Measurements from ENCODE around the gene GPS1. TPM values are rescaled to one million over a fixed set of nuclear protein-coding genes. Genes with fewer than 3 reads are reported as not detected.

The GPS1 gene
- total and polyA plus RNA-seq, 10 of the 15 experiments (the other 5 are each of a cell fraction or from before 2014, with no cell fraction given), result 2.2 to 146 (median 77.7) TPM

- TF ChIP-seq CEBPZ (IDR thresholded peaks at IDR 0.05; ENCODE audit: low read depth, low read length) (no peak), CBX3 (IDR thresholded peaks at IDR 0.05; ENCODE audit: borderline replicate concordance, low read depth) (no peak), RBBP5 (conservative IDR thresholded peaks at IDR 0.05) (no peak), BCL11A (IDR thresholded peaks at IDR 0.05; ENCODE audit: low read depth, low read length) (0 out of 2 replicates have a peak, but pooled peaks have one; percentile 14), KAT2A (conservative IDR thresholded peaks at IDR 0.05; ENCODE audit: control insufficient read depth, low read depth, low read length) (no peak)
Observed at GRCh38 chr17:82065638-82066303, 14.1 kb downstream of the GPS1 start, which contains the start of gene DUS1L (continued).

GRCh38 chr17:82070611-82071010 lies 18.9 kb downstream of the GPS1 start:
- Histone ChIP-seq H3K9ac (ENCODE audit: control insufficient read depth, insufficient read depth, low read length) (no peak overlapping the region), H3K36me3 (ENCODE audit: control insufficient read depth in 2 of 2, insufficient read depth in 2 of 2, low read length in 1 of 2) (no peaks in the 10 kb centered on the region), H4K20me1 (ENCODE audit: control insufficient read depth, insufficient read depth) (no peaks in the 10 kb centered on the region), H3K9me3 (replicated peaks; ENCODE audit: control insufficient read depth, insufficient read depth, low read length) (no peaks in the 10 kb centered on the region), H3K27ac (ENCODE audit: control insufficient read depth, insufficient read depth) (no peak overlapping the region), H3K79me2 (ENCODE audit: control insufficient read depth, insufficient read depth, low read length) (peaks cover 6% of the 10 kb centered on the region), H3K4me2 (ENCODE audit: control insufficient read depth, insufficient read depth) (no peak overlapping the region), H3K4me1 (ENCODE audit: control insufficient read depth, insufficient read depth, low read length) (no peaks in the 10 kb centered on the region), H3K4me3 (no peak overlapping the region), H3K27me3 (replicated peaks in 1 of 2; ENCODE audit: control insufficient read depth in 2 of 2, insufficient read depth in 2 of 2, low read length in 1 of 2) (no peaks in the 10 kb centered on the region), H2AFZ (ENCODE audit: control insufficient read depth, low read depth, low read length) (no peak overlapping the region)
- in situ Hi-C loops (cut with MboI) (no loop called here), intact Hi-C loops (cut with micrococcal nuclease; ENCODE audit: unreplicated experiment) (no loop called here)
- ATAC-seq (no peak), FAIRE-seq (no peak), DNase-seq (ENCODE audit: low read depth, low spot score) (no peak)
- POLR2A ChIA-PET, result interaction anchor here (0.6 to 0.8 kb wide), 2 partner anchors 17 to 33 kb away, joined by 3 to 4 read pairs; partner anchors contain the start of gene DCXR
- CTCF ChIA-PET, result interaction anchor here (0.6 to 1.5 kb wide), 2 partner anchors 48 to 135 kb away, joined by 3 read pairs; partner anchors contain the start of gene CENPX
- SMC1A ChIA-PET (ENCODE audit: uncharacterized antibody, unreplicated experiment), result no interaction called here
- RAD21 ChIA-PET (ENCODE audit: unreplicated experiment), result no interaction called here
- no peak for TF ChIP-seq MEF2B (IDR thresholded peaks at IDR 0.05; ENCODE audit: partially characterized antibody, poor library complexity, severe bottlenecking)
- TF ChIP-seq PAX8 (IDR thresholded peaks at IDR 0.05), result no peak
- no peak for TF ChIP-seq YBX1 (IDR thresholded peaks at IDR 0.05)
- no peak for TF ChIP-seq TCF12 (IDR thresholded peaks at IDR 0.05; ENCODE audit: low read depth, low read length)
- TF ChIP-seq NR2C1 (IDR thresholded peaks at IDR 0.05), result no peak
- no peak for TF ChIP-seq ATF7 (IDR thresholded peaks at IDR 0.05; ENCODE audit: low read depth)
- BruUV-seq (replicated peaks), result no TSS peak
